ENCODE results near the gene STPG3. TPM values are rescaled to one million over a fixed set of nuclear protein-coding genes. Genes with fewer than 3 reads are reported as not detected.

STPG3 gene
- total and polyA plus RNA-seq, 9 of the 15 experiments (the other 6 are each of a cell fraction or from before 2014, with no cell fraction given), result not detected

DNA sequence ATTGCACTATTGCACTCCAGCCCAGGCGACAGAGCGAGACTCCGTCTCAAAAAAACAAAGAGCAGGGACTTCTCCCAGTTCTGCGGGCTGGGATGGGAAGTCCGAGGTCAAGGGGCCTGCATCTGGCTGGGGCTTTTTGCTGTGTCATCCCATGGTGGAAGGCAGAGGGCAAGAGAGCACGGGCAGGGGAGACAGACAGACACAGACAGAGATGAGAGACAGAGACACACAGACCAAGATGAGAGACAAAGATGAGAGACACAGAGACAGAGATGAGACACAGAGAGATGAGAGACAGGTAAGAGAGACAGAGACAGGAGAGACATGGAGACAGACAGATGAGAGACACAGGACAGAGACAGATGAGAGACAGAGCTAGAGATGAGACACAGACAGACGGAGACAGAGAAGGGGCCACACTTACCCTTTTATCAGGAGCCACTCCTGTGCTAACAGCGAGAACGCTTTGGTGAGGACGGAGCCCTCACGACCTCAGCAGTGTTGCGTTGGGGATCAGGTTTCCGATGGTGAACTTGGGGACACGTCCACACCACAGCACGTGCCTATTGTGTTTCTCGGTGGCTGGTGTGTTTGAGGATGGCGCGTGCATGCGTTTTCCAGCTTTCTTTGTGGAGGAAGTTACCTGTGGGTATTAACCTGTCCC is 17.6 kb downstream of the STPG3 start:
- Histone ChIP-seq H3K36me3 (ENCODE audit: control insufficient read depth, insufficient read depth, low read length) (peaks cover 82% of the 10 kb centered on the region), H4K20me1 (replicated peaks; ENCODE audit: control insufficient read depth, insufficient read depth, low read length) (no peaks in the 10 kb centered on the region), H3K9me1 (ENCODE audit: control insufficient read depth, insufficient read depth, low read length) (no peaks in the 10 kb centered on the region), H3K27me3 (ENCODE audit: control insufficient read depth in 2 of 2, insufficient read depth in 2 of 2, low read length in 2 of 2) (no peaks in the 10 kb centered on the region), H3K4me3 (no peak overlapping the region), H2AFZ (ENCODE audit: low read depth, low read length) (peak overlapping the region; percentile 70), H3K4me2 (ENCODE audit: insufficient read depth, low read length) (peak overlapping the region; percentile 62), H3K4me1 (replicated peaks in 1 of 2; ENCODE audit: control insufficient read depth in 2 of 2, insufficient read depth in 2 of 2, low read length in 2 of 2) (peaks cover 20 to 70% of the 10 kb centered on the region in 2 experiments), H3K79me2 (ENCODE audit: control insufficient read depth, insufficient read depth, low read length) (peaks cover 10% of the 10 kb centered on the region; the same call in 2 of the 3 replicates), H3K9me3 (replicated peaks; ENCODE audit: control insufficient read depth, insufficient read depth, low read depth, low read length) (no peaks in the 10 kb centered on the region), H3K9ac (ENCODE audit: insufficient read depth in 1 of 2, low read depth in 2 of 2, low read length in 2 of 2) (peak overlapping the region; percentile 54 to 85), H3K27ac (ENCODE audit: extremely low read depth, low read depth, low read length) (peak overlapping the region; percentile 71)
- in situ Hi-C loops (cut with MboI), result no loop called here
- DNase-seq (ENCODE audit: extremely low read depth in 1 of 4, low spot score in 3 of 4) (peak; percentile 54 to 82 (median 60)), ATAC-seq (peak; percentile 82), FAIRE-seq (peak; percentile 97)
- WGBS (ENCODE audit: insufficient coverage, low coverage, missing lambda C conversion rate), result 17% methylated on average over 19 of the region's 19 CpGs
- ChIA-PET CTCF (ENCODE audit: low intra/inter-chr PET ratio) (no interaction called here), POLR2A (interaction anchor here (0.9 to 4.2 kb wide), 4 partner anchors 9 to 28 kb away, joined by 3 to 23 read pairs (median 4); partner anchors contain the start of genes TOR4A and TUBB4B)
- BruUV-seq (replicated peaks), result no TSS peak
- intact Hi-C loops (cut with micrococcal nuclease), result no loop called here
- peak; percentile 62; the same call in 1 of the 2 replicates for TF ChIP-seq POLR2A (conservative IDR thresholded peaks at IDR 0.05)
- TF ChIP-seq, protein P1, sequence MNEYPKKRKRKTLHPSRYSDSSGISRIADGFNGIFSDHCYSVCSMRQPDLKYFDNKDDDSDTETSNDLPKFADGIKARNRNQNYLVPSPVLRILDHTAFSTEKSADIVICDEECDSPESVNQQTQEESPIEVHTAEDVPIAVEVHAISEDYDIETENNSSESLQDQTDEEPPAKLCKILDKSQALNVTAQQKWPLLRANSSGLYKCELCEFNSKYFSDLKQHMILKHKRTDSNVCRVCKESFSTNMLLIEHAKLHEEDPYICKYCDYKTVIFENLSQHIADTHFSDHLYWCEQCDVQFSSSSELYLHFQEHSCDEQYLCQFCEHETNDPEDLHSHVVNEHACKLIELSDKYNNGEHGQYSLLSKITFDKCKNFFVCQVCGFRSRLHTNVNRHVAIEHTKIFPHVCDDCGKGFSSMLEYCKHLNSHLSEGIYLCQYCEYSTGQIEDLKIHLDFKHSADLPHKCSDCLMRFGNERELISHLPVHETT (CRISPR knock-in tag; conservative IDR thresholded peaks at IDR 0.05 in 1 of 2, IDR thresholded peaks at IDR 0.05 in 1 of 2), result no peak
- TF ChIP-seq BRD9 (IDR thresholded peaks at IDR 0.05; ENCODE audit: low read depth, partially characterized antibody), result peak; percentile 69
- peak; percentile 54; the same call in 1 of the 2 replicates for TF ChIP-seq JUND (IDR thresholded peaks at IDR 0.05; ENCODE audit: borderline replicate concordance, low read depth, low read length)
- TF ChIP-seq JUND (tag; IDR thresholded peaks at IDR 0.05; ENCODE audit: borderline replicate concordance, low read depth, low read length), result no peak; the same call in 2 of the 3 replicates
- TF ChIP-seq ARNT (IDR thresholded peaks at IDR 0.05), result peak; percentile 47 to 90; a peak in 2 of 4 replicates
- TF ChIP-seq CHD2 (IDR thresholded peaks at IDR 0.05; ENCODE audit: low read depth, low read length), result no peak
- TF ChIP-seq, protein P2, sequence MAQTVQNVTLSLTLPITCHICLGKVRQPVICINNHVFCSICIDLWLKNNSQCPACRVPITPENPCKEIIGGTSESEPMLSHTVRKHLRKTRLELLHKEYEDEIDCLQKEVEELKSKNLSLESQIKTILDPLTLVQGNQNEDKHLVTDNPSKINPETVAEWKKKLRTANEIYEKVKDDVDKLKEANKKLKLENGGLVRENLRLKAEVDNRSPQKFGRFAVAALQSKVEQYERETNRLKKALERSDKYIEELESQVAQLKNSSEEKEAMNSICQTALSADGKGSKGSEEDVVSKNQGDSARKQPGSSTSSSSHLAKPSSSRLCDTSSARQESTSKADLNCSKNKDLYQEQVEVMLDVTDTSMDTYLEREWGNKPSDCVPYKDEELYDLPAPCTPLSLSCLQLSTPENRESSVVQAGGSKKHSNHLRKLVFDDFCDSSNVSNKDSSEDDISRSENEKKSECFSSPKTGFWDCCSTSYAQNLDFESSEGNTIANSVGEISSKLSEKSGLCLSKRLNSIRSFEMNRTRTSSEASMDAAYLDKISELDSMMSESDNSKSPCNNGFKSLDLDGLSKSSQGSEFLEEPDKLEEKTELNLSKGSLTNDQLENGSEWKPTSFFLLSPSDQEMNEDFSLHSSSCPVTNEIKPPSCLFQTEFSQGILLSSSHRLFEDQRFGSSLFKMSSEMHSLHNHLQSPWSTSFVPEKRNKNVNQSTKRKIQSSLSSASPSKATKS (CRISPR knock-in tag; IDR thresholded peaks at IDR 0.05), result no peak
- TF ChIP-seq, protein P3, sequence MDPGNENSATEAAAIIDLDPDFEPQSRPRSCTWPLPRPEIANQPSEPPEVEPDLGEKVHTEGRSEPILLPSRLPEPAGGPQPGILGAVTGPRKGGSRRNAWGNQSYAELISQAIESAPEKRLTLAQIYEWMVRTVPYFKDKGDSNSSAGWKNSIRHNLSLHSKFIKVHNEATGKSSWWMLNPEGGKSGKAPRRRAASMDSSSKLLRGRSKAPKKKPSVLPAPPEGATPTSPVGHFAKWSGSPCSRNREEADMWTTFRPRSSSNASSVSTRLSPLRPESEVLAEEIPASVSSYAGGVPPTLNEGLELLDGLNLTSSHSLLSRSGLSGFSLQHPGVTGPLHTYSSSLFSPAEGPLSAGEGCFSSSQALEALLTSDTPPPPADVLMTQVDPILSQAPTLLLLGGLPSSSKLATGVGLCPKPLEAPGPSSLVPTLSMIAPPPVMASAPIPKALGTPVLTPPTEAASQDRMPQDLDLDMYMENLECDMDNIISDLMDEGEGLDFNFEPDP (CRISPR knock-in tag; IDR thresholded peaks at IDR 0.05), result no peak
- peak; percentile 47 for TF ChIP-seq HDAC3 (IDR thresholded peaks at IDR 0.05; ENCODE audit: borderline replicate concordance, partially characterized antibody)
